ENCODE results near the gene SEC16B.

- TF ChIP-seq ISL1 (CRISPR knock-in tag; IDR thresholded peaks at IDR 0.05): no peak
- TF ChIP-seq CSRNP3 (CRISPR knock-in tag; IDR thresholded peaks at IDR 0.05): no peak
- TF ChIP-seq CREB5 (CRISPR knock-in tag; IDR thresholded peaks at IDR 0.05; ENCODE audit: low read depth): no peak
- no peak for TF ChIP-seq TOX (CRISPR knock-in tag; IDR thresholded peaks at IDR 0.05; ENCODE audit: borderline replicate concordance)
- TF ChIP-seq PATZ1 (CRISPR knock-in tag; IDR thresholded peaks at IDR 0.05; ENCODE audit: borderline replicate concordance): no peak
Measured at GRCh38 chr1:178005450-178005849, 35.6 kb upstream of the SEC16B start.
